Gastrocnemius medialis (tissue), 4 donors: ENCODE results near the gene ATG2A. TPM values are rescaled to one million over a fixed set of nuclear protein-coding genes. Genes with fewer than 3 reads are reported as not detected.

Source experiments
- ATAC-seq, 2 donors: fragments of 150-250 bp; one replicate each; pipeline ENCODE4 v1.9.1; 2016
- DNase-seq, 2 donors: peaks; one replicate each; pipeline ENCODE4 v3.0.0-alpha.2; 2019
- H3K27ac ChIP-seq, 4 donors: fragments of 200-600 bp; sonication (generic); 1 replicate in 1 of 4; 2 replicates in 3 of 4; pipeline ENCODE4 v1.5.1; 2016 to 2018; ENCODE audit warnings: mild to moderate bottlenecking in 2 of 4, moderate library complexity in 1 of 4
- H3K27me3 ChIP-seq, 3 donors: fragments of 200-600 bp; sonication (generic) in 2 of 3; 1 replicate in 1 of 3; 2 replicates in 2 of 3; pipeline versions ENCODE4 v1.5.1 to v1.6.0; 2016 to 2019; ENCODE audit warnings: mild to moderate bottlenecking in 1 of 3, moderate library complexity in 1 of 3
- H3K36me3 ChIP-seq, 2 donors: fragments of 200-600 bp; sonication (generic) in 1 of 2; one replicate each; pipeline ENCODE4 v1.5.1; 2017 to 2018
- H3K4me1 ChIP-seq, 2 donors: fragments of 200-600 bp; sonication (generic) in 1 of 2; one replicate each; pipeline ENCODE4 v1.5.1; 2016 to 2017; ENCODE audit warnings: mild to moderate bottlenecking in 2 of 2
- H3K4me3 ChIP-seq, 4 donors: fragments of 200-600 bp; sonication (generic) in 3 of 4; 1 replicate in 1 of 4; 2 replicates in 3 of 4; pipeline ENCODE4 v1.5.1; 2016 to 2019; ENCODE audit warnings: mild to moderate bottlenecking in 2 of 4
- H3K9me3 ChIP-seq, 3 donors: fragments of 200-600 bp; sonication (generic) in 2 of 3; 1 replicate in 1 of 3; 2 replicates in 2 of 3; pipeline ENCODE4 v1.5.1; 2016 to 2019
- CTCF ChIP-seq, 5 experiments: fragments of 450-650 bp in 3 of 5; fragments of 200-600 bp in 2 of 5; sonication (generic) in 2 of 5; IDR thresholded peaks in 4 of 5; conservative IDR thresholded peaks in 1 of 5; 1 replicate in 4 of 5; 2 replicates in 1 of 5; pipeline ENCODE4 v1.5.1; 2016 to 2019; ENCODE audit warnings: antibody characterized with exemption in 5 of 5, mild to moderate bottlenecking in 3 of 5, moderate library complexity in 3 of 5
- POLR2A ChIP-seq, 2 donors: fragments of 450-650 bp; IDR thresholded peaks; one replicate each; pipeline ENCODE4 v1.6.1; 2017; ENCODE audit warnings: antibody characterized with exemption in 2 of 2, mild to moderate bottlenecking in 2 of 2, moderate library complexity in 2 of 2
- in situ Hi-C, 4 donors: fragments of 200-750 bp; cut with MboI; loops; one replicate each; pipeline versions ENCODE4 v1.15.0 to v1.8.0; 2017; ENCODE audit warnings: low sequenced_read_pairs in 4 of 4
- intact Hi-C: fragments of 100-400 bp; cut with DNase I; formaldehyde crosslinking; loops from one replicate; pipeline ENCODE4 v1.15.1; 2023; ENCODE audit warnings: low total_unique reads
- total RNA-seq, 4 donors: library from RNA; depleted of rRNA; stranded (reverse); fragments of >200 nt; gene quantifications; one replicate each; pipeline versions ENCODE4 v1.1.0 to v1.2.3, GENCODE V29; 2016

Gene ATG2A
- total RNA-seq, 4 donors from 2014 or later, result 10.7 to 97.5 (median 37.9) TPM

DNA sequence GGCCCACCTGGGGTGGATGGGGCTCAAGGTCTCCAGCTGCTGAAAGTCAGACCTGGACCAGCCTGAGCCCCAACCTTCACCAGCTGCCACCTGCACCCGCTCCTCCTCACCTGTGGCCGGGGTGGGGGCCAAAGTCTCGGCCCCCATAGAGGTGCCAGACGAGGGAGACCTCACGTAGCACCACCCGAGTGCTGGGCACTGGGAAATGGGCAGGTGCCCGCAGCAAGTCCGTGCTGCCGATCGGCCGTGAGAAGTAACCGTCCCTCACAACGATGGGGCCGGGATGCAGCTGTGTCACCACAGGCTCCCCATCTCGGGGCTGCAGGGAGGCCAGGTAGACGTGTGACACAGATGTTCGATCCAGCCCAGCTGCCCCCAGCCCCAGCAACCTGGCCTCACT is 16.2 kb downstream of the ATG2A start:
- TF ChIP-seq CTCF (IDR thresholded peaks at IDR 0.05 in 4 of 5, conservative IDR thresholded peaks at IDR 0.05 in 1 of 5) (no peak), POLR2A (IDR thresholded peaks at IDR 0.05) (no peak)
- Histone ChIP-seq H3K4me3 (no peak overlapping the region), H3K27me3 (no peaks in the 10 kb centered on the region), H3K4me1 (no peaks in the 10 kb centered on the region), H3K9me3 (no peaks in the 10 kb centered on the region), H3K27ac (no peak overlapping the region), H3K36me3 (peaks cover 7 to 76% of the 10 kb centered on the region in 2 donors)
- DNase-seq, result no peak
- in situ Hi-C loops (no loop called here), intact Hi-C loops (no loop called here)
- ATAC-seq, result no peak

DNA sequence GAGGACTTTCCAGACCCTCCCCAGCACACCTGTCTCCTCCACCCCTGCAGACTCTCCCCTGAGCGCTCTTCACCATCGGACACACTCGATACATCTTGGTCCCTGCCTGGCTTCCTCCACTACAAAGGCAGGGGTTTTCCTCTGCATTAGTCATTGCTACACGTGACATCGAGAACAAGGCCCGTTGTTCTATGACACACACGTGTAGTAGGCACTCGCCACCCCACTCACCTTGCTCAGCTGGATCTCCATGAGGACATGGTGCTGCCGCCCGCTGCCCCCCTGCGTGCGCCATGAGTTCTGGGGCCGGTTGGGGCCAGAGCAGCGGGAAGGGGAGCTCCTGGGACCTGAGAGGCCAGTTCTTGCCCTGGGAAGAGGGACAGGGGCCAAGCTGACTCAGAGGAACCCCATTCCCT is 16.7 kb downstream of the ATG2A start:
- no peak for ATAC-seq
- intact Hi-C loops (no loop called here), in situ Hi-C loops (no loop called here)
- Histone ChIP-seq H3K36me3 (peaks cover 7 to 71% of the 10 kb centered on the region in 2 donors), H3K27ac (no peak overlapping the region), H3K4me1 (no peaks in the 10 kb centered on the region), H3K9me3 (no peaks in the 10 kb centered on the region), H3K27me3 (no peaks in the 10 kb centered on the region), H3K4me3 (no peak overlapping the region)
- DNase-seq, result no peak
- TF ChIP-seq CTCF (IDR thresholded peaks at IDR 0.05 in 4 of 5, conservative IDR thresholded peaks at IDR 0.05 in 1 of 5), result no peak
- no peak for TF ChIP-seq POLR2A (IDR thresholded peaks at IDR 0.05)

DNA sequence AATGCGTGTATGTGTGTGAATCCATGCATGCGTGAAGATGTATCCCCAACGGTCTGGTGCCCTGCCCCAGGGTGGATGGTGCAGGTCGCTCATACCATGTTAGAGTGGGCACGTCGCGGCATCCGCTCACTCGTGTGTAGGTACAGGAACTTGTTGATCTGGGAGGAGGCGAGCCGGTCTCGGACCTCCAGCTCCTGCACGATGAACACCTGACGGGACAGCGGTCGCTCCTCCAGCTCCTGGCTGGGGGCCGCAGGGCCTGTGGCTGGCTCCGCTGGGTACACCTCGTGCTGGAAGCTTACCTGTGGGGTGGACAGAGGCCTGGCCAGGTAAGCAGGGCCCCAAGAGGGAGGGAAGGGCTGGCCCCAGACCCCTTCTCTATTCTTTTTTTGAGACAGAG is 18.5 kb downstream of the ATG2A start:
- peaks cover 7 to 63% of the 10 kb centered on the region in 2 donors for H3K36me3 ChIP-seq
- ATAC-seq, result no peak
- TF ChIP-seq POLR2A (IDR thresholded peaks at IDR 0.05) (no peak), CTCF (IDR thresholded peaks at IDR 0.05 in 4 of 5, conservative IDR thresholded peaks at IDR 0.05 in 1 of 5) (no peak)
- no peak for DNase-seq
- in situ Hi-C loops (no loop called here), intact Hi-C loops (no loop called here)
- H3K27me3 ChIP-seq, result no peaks in the 10 kb centered on the region
- peaks cover 0 to 4% of the 10 kb centered on the region in 2 donors for H3K4me1 ChIP-seq
- no peaks in the 10 kb centered on the region for H3K9me3 ChIP-seq
- H3K4me3 ChIP-seq, result no peak overlapping the region
- H3K27ac ChIP-seq, result no peak overlapping the region

DNA sequence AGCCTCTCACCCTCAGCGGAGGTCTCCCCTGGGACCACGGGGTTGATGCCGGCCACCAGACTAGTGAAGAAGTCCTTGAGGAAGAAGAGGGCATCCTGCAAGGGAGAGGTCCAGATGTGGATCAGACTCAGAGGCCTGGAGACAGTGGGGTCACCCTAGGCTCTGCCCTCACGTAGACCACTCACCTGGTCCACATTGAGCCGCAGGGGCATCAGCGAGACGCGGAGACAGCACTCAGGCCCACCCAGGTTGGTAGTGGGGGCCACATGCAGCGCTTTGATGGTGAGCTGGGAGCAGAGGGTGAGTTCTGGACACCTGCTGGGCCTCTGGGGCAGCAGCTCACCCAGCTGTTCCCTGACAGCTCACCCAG is 18.9 kb downstream of the ATG2A start:
- H3K9me3 ChIP-seq, result no peaks in the 10 kb centered on the region
- H3K4me3 ChIP-seq, result no peak overlapping the region
- TF ChIP-seq CTCF (IDR thresholded peaks at IDR 0.05 in 4 of 5, conservative IDR thresholded peaks at IDR 0.05 in 1 of 5), result no peak
- no peak for TF ChIP-seq POLR2A (IDR thresholded peaks at IDR 0.05)
- no peaks in the 10 kb centered on the region for H3K27me3 ChIP-seq
- no peak overlapping the region for H3K27ac ChIP-seq
- H3K4me1 ChIP-seq, result peaks cover 0 to 4% of the 10 kb centered on the region in 2 donors
- ATAC-seq, result no peak
- in situ Hi-C loops, result no loop called here
- intact Hi-C loops, result no loop called here
- DNase-seq, result no peak
- peaks cover 7 to 58% of the 10 kb centered on the region in 2 donors for H3K36me3 ChIP-seq

- ATAC-seq (no peak), DNase-seq (no peak)
- H3K9me3 ChIP-seq, result no peaks in the 10 kb centered on the region
- H3K4me1 ChIP-seq, result peaks cover 0 to 4% of the 10 kb centered on the region in 2 donors
- intact Hi-C loops, result no loop called here
- no peaks in the 10 kb centered on the region for H3K27me3 ChIP-seq
- TF ChIP-seq CTCF (IDR thresholded peaks at IDR 0.05 in 4 of 5, conservative IDR thresholded peaks at IDR 0.05 in 1 of 5) (no peak), POLR2A (IDR thresholded peaks at IDR 0.05) (no peak)
- H3K4me3 ChIP-seq, result no peak overlapping the region
- peaks cover 5 to 53% of the 10 kb centered on the region in 2 donors for H3K36me3 ChIP-seq
- in situ Hi-C loops, result no loop called here
- H3K27ac ChIP-seq, result no peak overlapping the region
Observed at GRCh38 chr11:64897381-64898075, 19.5 kb downstream of the ATG2A start.
